GM12878 (cell line): Measurements from ENCODE around the gene CLN6. TPM values are rescaled to one million over a fixed set of nuclear protein-coding genes. Genes with fewer than 3 reads are reported as not detected.

ENCODE experiments used
- ATF7 ChIP-seq: fragments of 450-650 bp; IDR thresholded peaks from 2 replicates; pipeline ENCODE4 v1.6.1; 2016; ENCODE audit warnings: low read depth, mild to moderate bottlenecking
- CHD1 ChIP-seq: IDR thresholded peaks from 2 replicates; pipeline ENCODE4 v1.6.1; 2012; ENCODE audit warnings: low read depth, low read length, improper control_type of control experiment
- EP300 ChIP-seq, 2 experiments: fragments of 150-350 bp in 1 of 2; IDR thresholded peaks; 2 replicates each; pipeline ENCODE4 v1.6.1; 2011 to 2012; ENCODE audit warnings: low read depth in 2 of 2, low read length in 2 of 2, borderline replicate concordance in 1 of 2, improper control_type of control experiment in 1 of 2, inconsistent platforms in 1 of 2; ENCODE audit not compliant: control insufficient read depth in 1 of 2
- EZH2 ChIP-seq: IDR thresholded peaks from 2 replicates; pipeline ENCODE4 v1.6.1; 2012; ENCODE audit warnings: low read depth, mild to moderate bottlenecking, control low read depth, inconsistent platforms, low read length, borderline replicate concordance; ENCODE audit not compliant: control insufficient read depth
- HCFC1 ChIP-seq: fragments of 150-350 bp; IDR thresholded peaks from 2 replicates; pipeline ENCODE4 v1.6.1; 2014; ENCODE audit warnings: low read length
- HSF1 ChIP-seq: fragments of 150-350 bp; IDR thresholded peaks from 2 replicates; pipeline ENCODE4 v1.6.1; 2014; ENCODE audit warnings: mild to moderate bottlenecking, low read depth, low read length
- IKZF2 ChIP-seq, 2 experiments: fragments of 450-650 bp; IDR thresholded peaks; 2 replicates each; pipeline ENCODE4 v1.6.1; 2017; ENCODE audit warnings: mild to moderate bottlenecking in 2 of 2, moderate library complexity in 2 of 2
- MYC ChIP-seq: IDR thresholded peaks from 2 replicates; pipeline ENCODE4 v1.6.1; 2011; ENCODE audit warnings: mild to moderate bottlenecking, low read length, moderate library complexity, inconsistent platforms; ENCODE audit not compliant: insufficient read depth, insufficient replicate concordance, insufficient read length, severe bottlenecking
- POLR2AphosphoS2 ChIP-seq: IDR thresholded peaks from 2 replicates; pipeline ENCODE4 v1.6.1; 2011; ENCODE audit warnings: low read depth, mild to moderate bottlenecking, low read length, improper control_type of control experiment, moderate library complexity
- RBBP5 ChIP-seq: fragments of 200-600 bp; sonication (generic); conservative IDR thresholded peaks from 2 replicates; pipeline ENCODE4 v1.6.1; 2016
- RELA ChIP-seq: fragments of 450-650 bp; IDR thresholded peaks from 2 replicates; pipeline ENCODE4 v1.8.0; 2014; ENCODE audit warnings: borderline replicate concordance; ENCODE audit not compliant: partially characterized antibody
- RELB ChIP-seq: fragments of 450-650 bp; IDR thresholded peaks from 2 replicates; pipeline ENCODE4 v1.6.1; 2017; ENCODE audit warnings: low read depth, mild to moderate bottlenecking, moderate library complexity
- RUNX3 ChIP-seq: IDR thresholded peaks from 2 replicates; pipeline ENCODE4 v1.6.1; 2012; ENCODE audit warnings: low read length, inconsistent platforms
- SUZ12 ChIP-seq: fragments of 200-600 bp; sonication (generic); IDR thresholded peaks from one replicate; pipeline ENCODE4 v1.6.1; 2018; ENCODE audit warnings: antibody characterized with exemption, mild to moderate bottlenecking; ENCODE audit not compliant: unreplicated experiment
- TARDBP ChIP-seq: IDR thresholded peaks from 2 replicates; pipeline ENCODE4 v1.6.1; 2016; ENCODE audit warnings: borderline replicate concordance
- TBL1XR1 ChIP-seq: IDR thresholded peaks from 2 replicates; pipeline ENCODE4 v1.6.1; 2012; ENCODE audit warnings: low read depth, low read length, improper control_type of control experiment
- polyA plus RNA-seq, 11 experiments: library from polyadenylated mRNA; depleted of rRNA in 4 of 11; unstranded in 6 of 11; stranded (reverse) in 5 of 11; fragments of >200 nt; fragmentation: Nextera tagmentation in 4 of 11; fragmentation: Illumina TruSeq in 1 of 11; extraction: Ambion mirVana in 4 of 11; extraction: Trizol in 1 of 11; gene quantifications; 1 replicate in 1 of 11; 2 replicates in 10 of 11; pipeline versions ENCODE4 v1.2.1 to v1.2.3, GENCODE V29; 2011 to 2016; ENCODE audit warnings: inconsistent platforms in 2 of 11, missing spikeins in 2 of 11, low read depth in 1 of 11
- total RNA-seq, 4 experiments: library from RNA; depleted of rRNA in 3 of 4; stranded (reverse); fragments of >200 nt in 3 of 4; fragmentation: Illumina TruSeq in 1 of 4; extraction: Trizol in 1 of 4; gene quantifications; 2 replicates each; pipeline versions ENCODE4 v1.2.1 to v1.2.3, GENCODE V29; 2013 to 2021
- TF ChIP-seq, protein P1 (sequence below): IDR thresholded peaks from 2 replicates; pipeline ENCODE4 v1.6.1; 2011; ENCODE audit warnings: low read depth, low read length, improper control_type of control experiment, borderline replicate concordance
- TF ChIP-seq, protein P2 (sequence below): IDR thresholded peaks from 2 replicates; pipeline ENCODE4 v1.6.1; 2011; ENCODE audit warnings: low read depth, mild to moderate bottlenecking, low read length, moderate library complexity, borderline replicate concordance; ENCODE audit errors: extremely low read depth
- TF ChIP-seq, protein P3 (sequence below): IDR thresholded peaks from 2 replicates; pipeline ENCODE4 v1.6.1; 2012; ENCODE audit warnings: low read length, inconsistent platforms
- TF ChIP-seq, protein P4 (sequence below): fragments of 450-650 bp; IDR thresholded peaks from 2 replicates; pipeline ENCODE4 v1.6.1; 2017; ENCODE audit warnings: mild to moderate bottlenecking, moderate library complexity

The CLN6 gene
- total and polyA plus RNA-seq, 10 of the 15 experiments (the other 5 are each of a cell fraction or from before 2014, with no cell fraction given), result 0.74 to 69.0 (median 30.3) TPM

DNA sequence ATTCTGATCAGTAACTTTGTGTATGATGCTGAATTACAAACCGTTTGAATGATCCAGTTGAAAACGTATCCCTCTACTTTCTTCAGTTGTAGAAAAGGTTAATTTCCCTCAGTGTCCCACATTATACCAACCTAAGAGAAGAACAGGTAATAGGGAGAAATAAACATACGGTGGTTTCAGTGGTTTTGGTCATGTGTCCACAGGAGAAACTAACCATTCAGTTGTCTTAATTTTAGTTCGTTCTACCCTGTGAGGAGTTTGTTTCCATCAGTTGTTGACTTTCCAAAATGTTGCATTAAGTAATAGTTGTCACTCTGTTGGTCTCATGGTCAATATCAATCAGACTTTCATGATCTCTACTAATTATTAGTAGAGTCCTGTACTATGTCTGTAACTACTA lies 39.5 kb downstream of the CLN6 start (continued):
- TF ChIP-seq, protein P1, sequence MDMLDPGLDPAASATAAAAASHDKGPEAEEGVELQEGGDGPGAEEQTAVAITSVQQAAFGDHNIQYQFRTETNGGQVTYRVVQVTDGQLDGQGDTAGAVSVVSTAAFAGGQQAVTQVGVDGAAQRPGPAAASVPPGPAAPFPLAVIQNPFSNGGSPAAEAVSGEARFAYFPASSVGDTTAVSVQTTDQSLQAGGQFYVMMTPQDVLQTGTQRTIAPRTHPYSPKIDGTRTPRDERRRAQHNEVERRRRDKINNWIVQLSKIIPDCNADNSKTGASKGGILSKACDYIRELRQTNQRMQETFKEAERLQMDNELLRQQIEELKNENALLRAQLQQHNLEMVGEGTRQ, result no peak; the same call in 1 of the 2 replicates
- no peak for TF ChIP-seq POLR2AphosphoS2
- TF ChIP-seq EP300 (IDR thresholded peaks at IDR 0.05; ENCODE audit: borderline replicate concordance in 1 of 2, control insufficient read depth in 1 of 2, low read depth in 2 of 2, low read length in 2 of 2), result no peak
- TF ChIP-seq, protein P2, sequence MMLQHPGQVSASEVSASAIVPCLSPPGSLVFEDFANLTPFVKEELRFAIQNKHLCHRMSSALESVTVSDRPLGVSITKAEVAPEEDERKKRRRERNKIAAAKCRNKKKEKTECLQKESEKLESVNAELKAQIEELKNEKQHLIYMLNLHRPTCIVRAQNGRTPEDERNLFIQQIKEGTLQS, result no peak
- TF ChIP-seq, protein P3, sequence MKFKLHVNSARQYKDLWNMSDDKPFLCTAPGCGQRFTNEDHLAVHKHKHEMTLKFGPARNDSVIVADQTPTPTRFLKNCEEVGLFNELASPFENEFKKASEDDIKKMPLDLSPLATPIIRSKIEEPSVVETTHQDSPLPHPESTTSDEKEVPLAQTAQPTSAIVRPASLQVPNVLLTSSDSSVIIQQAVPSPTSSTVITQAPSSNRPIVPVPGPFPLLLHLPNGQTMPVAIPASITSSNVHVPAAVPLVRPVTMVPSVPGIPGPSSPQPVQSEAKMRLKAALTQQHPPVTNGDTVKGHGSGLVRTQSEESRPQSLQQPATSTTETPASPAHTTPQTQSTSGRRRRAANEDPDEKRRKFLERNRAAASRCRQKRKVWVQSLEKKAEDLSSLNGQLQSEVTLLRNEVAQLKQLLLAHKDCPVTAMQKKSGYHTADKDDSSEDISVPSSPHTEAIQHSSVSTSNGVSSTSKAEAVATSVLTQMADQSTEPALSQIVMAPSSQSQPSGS, result no peak
- TF ChIP-seq ATF7, result no peak
- no peak for TF ChIP-seq HSF1
- peak; percentile 65 for TF ChIP-seq RUNX3
- no peak for TF ChIP-seq TBL1XR1
- TF ChIP-seq TARDBP, result no peak
- TF ChIP-seq CHD1, result no peak
- TF ChIP-seq RBBP5, result no peak
- TF ChIP-seq EZH2, result no peak
- peak; percentile 20; the same call in 1 of the 2 replicates for TF ChIP-seq RELB
- peak in 1 of 2 experiments; percentile 9; a peak in 1 of 4 replicates for TF ChIP-seq IKZF2 (IDR thresholded peaks at IDR 0.05)
- no peak for TF ChIP-seq RELA
- no peak for TF ChIP-seq MYC
- TF ChIP-seq SUZ12, result no peak
- TF ChIP-seq, protein P4, sequence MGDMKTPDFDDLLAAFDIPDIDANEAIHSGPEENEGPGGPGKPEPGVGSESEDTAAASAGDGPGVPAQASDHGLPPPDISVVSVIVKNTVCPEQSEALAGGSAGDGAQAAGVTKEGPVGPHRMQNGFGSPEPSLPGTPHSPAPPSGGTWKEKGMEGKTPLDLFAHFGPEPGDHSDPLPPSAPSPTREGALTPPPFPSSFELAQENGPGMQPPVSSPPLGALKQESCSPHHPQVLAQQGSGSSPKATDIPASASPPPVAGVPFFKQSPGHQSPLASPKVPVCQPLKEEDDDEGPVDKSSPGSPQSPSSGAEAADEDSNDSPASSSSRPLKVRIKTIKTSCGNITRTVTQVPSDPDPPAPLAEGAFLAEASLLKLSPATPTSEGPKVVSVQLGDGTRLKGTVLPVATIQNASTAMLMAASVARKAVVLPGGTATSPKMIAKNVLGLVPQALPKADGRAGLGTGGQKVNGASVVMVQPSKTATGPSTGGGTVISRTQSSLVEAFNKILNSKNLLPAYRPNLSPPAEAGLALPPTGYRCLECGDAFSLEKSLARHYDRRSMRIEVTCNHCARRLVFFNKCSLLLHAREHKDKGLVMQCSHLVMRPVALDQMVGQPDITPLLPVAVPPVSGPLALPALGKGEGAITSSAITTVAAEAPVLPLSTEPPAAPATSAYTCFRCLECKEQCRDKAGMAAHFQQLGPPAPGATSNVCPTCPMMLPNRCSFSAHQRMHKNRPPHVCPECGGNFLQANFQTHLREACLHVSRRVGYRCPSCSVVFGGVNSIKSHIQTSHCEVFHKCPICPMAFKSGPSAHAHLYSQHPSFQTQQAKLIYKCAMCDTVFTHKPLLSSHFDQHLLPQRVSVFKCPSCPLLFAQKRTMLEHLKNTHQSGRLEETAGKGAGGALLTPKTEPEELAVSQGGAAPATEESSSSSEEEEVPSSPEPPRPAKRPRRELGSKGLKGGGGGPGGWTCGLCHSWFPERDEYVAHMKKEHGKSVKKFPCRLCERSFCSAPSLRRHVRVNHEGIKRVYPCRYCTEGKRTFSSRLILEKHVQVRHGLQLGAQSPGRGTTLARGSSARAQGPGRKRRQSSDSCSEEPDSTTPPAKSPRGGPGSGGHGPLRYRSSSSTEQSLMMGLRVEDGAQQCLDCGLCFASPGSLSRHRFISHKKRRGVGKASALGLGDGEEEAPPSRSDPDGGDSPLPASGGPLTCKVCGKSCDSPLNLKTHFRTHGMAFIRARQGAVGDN, result no peak
- no peak for TF ChIP-seq HCFC1
